CD4-positive, CD25-positive, alpha-beta regulatory T cell (primary cell): ENCODE data around the gene MLXIP. TPM values are rescaled to one million over a fixed set of nuclear protein-coding genes. Genes with fewer than 3 reads are reported as not detected.

Experiments
- ATAC-seq, 2 donors: fragments of 150-1000 bp; cut with Tn5 transposase; one replicate each; pipeline ENCODE4 v1.10.0; 2021; ENCODE audit warnings: low read depth in 2 of 2, moderate number of reproducible peaks in 2 of 2, moderate library complexity in 1 of 2
- DNase-seq, 3 donors: peaks; one replicate each; pipeline versions ENCODE4 v3.0.0 to v3.0.0-alpha.2; 2012 to 2022; ENCODE audit warnings: mixed read lengths in 1 of 3
- H3K27ac ChIP-seq: one replicate; pipeline ENCODE4 v1.7.0; 2013; ENCODE audit warnings: mild to moderate bottlenecking, low read length; ENCODE audit not compliant: insufficient read depth, poor library complexity, severe bottlenecking
- H3K27me3 ChIP-seq: one replicate; pipeline ENCODE4 v1.7.0; 2013; ENCODE audit warnings: low read length; ENCODE audit not compliant: control insufficient read depth, insufficient read depth
- H3K36me3 ChIP-seq: one replicate; pipeline ENCODE4 v1.7.0; 2013; ENCODE audit warnings: mild to moderate bottlenecking, low read length, moderate library complexity; ENCODE audit not compliant: control insufficient read depth, insufficient read depth
- H3K4me1 ChIP-seq: 2 replicates; pipeline ENCODE4 v1.7.0; 2013; ENCODE audit warnings: mild to moderate bottlenecking, low read length; ENCODE audit not compliant: insufficient read depth, control insufficient read depth, poor library complexity, severe bottlenecking
- H3K4me3 ChIP-seq: one replicate; pipeline ENCODE4 v1.7.0; 2013; ENCODE audit warnings: low read depth, mild to moderate bottlenecking, low read length, moderate library complexity
- H3K9me3 ChIP-seq, 2 experiments: 1 replicate in 1 of 2; 2 replicates in 1 of 2; pipeline ENCODE4 v1.7.0; 2013; ENCODE audit warnings: low read length in 2 of 2, mild to moderate bottlenecking in 1 of 2, moderate library complexity in 1 of 2; ENCODE audit not compliant: control insufficient read depth in 2 of 2
- H3K27ac Mint-ChIP-seq, 3 donors: one replicate each; pipeline ENCODE4 v1.8.0; 2020 to 2022; ENCODE audit warnings: mild to moderate bottlenecking in 3 of 3, mixed read lengths in 3 of 3, moderate library complexity in 2 of 3
- H3K27me3 Mint-ChIP-seq: one replicate; pipeline ENCODE4 v1.8.0; 2022; ENCODE audit warnings: mild to moderate bottlenecking, mixed read lengths
- H3K36me3 Mint-ChIP-seq: one replicate; pipeline ENCODE4 v1.8.0; 2020; ENCODE audit warnings: mixed read lengths
- H3K4me1 Mint-ChIP-seq, 4 donors: one replicate each; pipeline ENCODE4 v1.8.0; 2020 to 2022; ENCODE audit warnings: mixed read lengths in 4 of 4, mild to moderate bottlenecking in 1 of 4
- H3K4me3 Mint-ChIP-seq, 4 donors: one replicate each; pipeline ENCODE4 v1.8.0; 2020 to 2022; ENCODE audit warnings: mild to moderate bottlenecking in 4 of 4, mixed read lengths in 4 of 4, moderate library complexity in 3 of 4
- H3K9me3 Mint-ChIP-seq, 7 donors: one replicate each; pipeline ENCODE4 v1.8.0; 2020 to 2022; ENCODE audit warnings: mixed read lengths in 7 of 7, mild to moderate bottlenecking in 3 of 7, moderate library complexity in 2 of 7
- polyA plus RNA-seq, 4 donors: library from polyadenylated mRNA; unstranded; fragments of 300-500 nt; fragmentation: Illumina TruSeq; gene quantifications; one replicate each; pipeline ENCODE4 v1.2.3, GENCODE V29; 2021
- total RNA-seq: library from RNA; stranded (reverse); gene quantifications from one replicate; pipeline ENCODE4 v1.2.3, GENCODE V29; 2022

The MLXIP gene
- total and polyA plus RNA-seq, 5 donors from 2014 or later: 5.0 to 83.2 (median 7.8) TPM

DNA sequence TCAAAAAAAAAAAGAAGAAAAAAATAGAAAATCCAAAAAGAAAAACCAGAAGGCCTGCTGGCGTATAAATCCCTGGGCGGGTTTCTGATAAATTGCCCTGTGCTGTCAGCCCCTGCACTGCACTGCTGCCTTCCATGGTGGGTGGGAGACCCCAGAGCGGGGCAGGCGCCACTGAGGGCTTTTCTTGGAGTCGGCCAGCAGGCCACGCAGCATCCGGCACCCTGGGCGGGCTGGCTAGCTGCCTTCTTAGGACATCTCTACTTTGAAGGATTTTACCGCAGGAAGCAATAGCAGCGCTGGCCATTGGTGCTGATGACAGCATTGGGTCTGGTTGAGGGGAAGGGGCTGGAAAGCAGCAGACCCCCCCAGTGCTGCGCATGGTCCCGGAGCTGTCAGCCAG is 66.3 kb downstream of the MLXIP start:
- no peaks in the 10 kb centered on the region for H3K27me3 ChIP-seq
- no peak for ATAC-seq
- H3K4me1 Mint-ChIP-seq: peaks cover 0 to 8% (median 2%) of the 10 kb centered on the region in 4 donors
- H3K9me3 Mint-ChIP-seq: no peaks in the 10 kb centered on the region
- no peak overlapping the region for H3K27ac ChIP-seq
- DNase-seq: no peak
- no peak overlapping the region for H3K4me3 ChIP-seq
- no peak overlapping the region for H3K4me3 Mint-ChIP-seq
- no peak overlapping the region for H3K27ac Mint-ChIP-seq
- H3K36me3 ChIP-seq: peaks cover 24% of the 10 kb centered on the region
- H3K36me3 Mint-ChIP-seq: peaks cover 9% of the 10 kb centered on the region
- no peaks in the 10 kb centered on the region for H3K27me3 Mint-ChIP-seq
- H3K9me3 ChIP-seq: no peaks in the 10 kb centered on the region
- no peaks in the 10 kb centered on the region for H3K4me1 ChIP-seq

DNA sequence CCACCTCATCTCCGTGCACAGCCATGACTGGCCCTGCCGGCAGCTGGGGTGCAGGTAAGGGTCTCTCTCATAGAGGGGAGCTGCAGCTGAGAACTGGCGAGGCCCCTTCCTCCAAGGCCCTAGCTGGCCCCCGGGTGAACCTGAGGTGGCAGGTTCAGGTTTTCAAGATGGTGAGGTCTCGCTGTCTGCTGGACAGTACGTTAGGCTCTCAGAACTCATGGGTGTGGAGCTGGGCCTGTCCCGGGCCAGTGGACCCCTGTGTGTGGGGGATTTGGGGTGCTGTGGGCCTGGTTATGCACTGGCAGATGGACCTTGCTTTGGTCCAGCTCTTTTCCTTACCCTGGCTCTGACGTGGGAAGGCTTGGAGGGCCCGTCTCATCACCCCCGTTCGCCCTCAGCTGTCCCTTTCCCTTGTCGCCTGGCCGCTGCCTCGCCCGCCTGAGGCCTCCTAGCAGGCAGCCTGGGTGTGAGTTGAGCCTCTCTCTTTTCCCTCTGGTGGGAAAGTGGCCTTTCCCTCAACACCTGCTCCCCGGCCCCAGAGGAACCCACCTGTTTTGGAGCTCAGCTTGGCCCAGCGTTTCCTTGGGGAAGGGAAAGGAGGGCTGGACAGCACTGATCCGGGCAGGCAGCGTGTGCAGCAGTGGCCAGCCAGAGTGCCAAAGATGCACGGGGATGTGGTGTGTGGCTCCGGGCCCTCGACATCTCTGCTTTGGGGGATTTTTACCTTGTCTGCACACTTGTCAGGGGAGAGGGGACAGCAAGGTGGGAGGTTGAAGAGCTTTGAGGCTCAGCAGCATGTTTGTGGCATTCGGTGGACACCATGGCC is 67.2 kb downstream of the MLXIP start:
- peaks cover 0 to 8% (median 2%) of the 10 kb centered on the region in 4 donors for H3K4me1 Mint-ChIP-seq
- H3K27me3 Mint-ChIP-seq: no peaks in the 10 kb centered on the region
- H3K27me3 ChIP-seq: no peaks in the 10 kb centered on the region
- H3K36me3 Mint-ChIP-seq: peaks cover 6% of the 10 kb centered on the region
- no peak overlapping the region for H3K27ac Mint-ChIP-seq
- no peaks in the 10 kb centered on the region for H3K9me3 Mint-ChIP-seq
- DNase-seq (no peak), ATAC-seq (no peak)
- H3K27ac ChIP-seq: no peak overlapping the region
- H3K4me3 ChIP-seq: no peak overlapping the region
- H3K4me3 Mint-ChIP-seq: no peak overlapping the region
- H3K9me3 ChIP-seq: no peaks in the 10 kb centered on the region
- H3K36me3 ChIP-seq: peaks cover 21% of the 10 kb centered on the region
- H3K4me1 ChIP-seq: no peaks in the 10 kb centered on the region

DNA sequence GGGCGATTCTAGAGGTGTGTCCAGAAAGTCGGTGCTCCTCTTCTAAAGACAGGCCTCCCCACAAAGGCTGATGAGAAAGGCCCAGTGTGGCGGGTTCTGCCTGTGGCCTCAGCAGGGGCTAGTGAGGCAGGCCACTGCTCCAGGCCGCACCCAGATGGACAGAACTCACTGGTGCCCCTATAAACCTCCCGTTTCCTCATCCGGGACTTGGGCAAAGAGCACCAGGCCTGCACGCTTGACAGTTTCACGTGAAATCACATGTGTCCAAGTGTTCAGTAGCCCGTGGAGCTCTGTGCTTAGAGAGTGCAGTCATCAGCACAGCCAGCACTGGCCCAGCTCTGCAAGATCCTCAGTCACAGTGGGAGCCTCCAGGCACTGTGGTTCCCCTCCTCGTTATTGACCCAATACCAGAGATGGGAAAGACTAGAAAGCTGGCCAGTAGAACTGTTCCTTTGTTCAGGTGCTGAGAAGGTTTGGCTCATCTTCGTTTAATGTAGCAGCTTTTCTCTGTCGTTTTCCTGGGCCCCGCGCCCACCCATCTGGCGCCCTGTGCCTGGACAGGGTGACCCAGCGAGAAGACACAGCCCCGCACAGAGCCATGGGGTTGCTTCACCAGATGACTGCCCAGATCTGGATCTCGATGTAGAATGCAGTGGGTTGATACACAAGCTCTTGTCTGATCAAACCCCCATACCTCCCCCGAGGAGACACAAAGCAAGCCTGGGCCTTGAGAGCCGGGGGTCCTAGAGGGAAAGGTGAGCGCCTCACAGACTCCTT is 69.1 kb downstream of the MLXIP start:
- Mint-ChIP-seq H3K27me3 (no peaks in the 10 kb centered on the region), H3K36me3 (peaks cover 4% of the 10 kb centered on the region), H3K9me3 (no peaks in the 10 kb centered on the region), H3K4me1 (peaks cover 0 to 8% (median 2%) of the 10 kb centered on the region in 4 donors), H3K27ac (no peak overlapping the region), H3K4me3 (no peak overlapping the region)
- H3K9me3 ChIP-seq: no peaks in the 10 kb centered on the region
- ATAC-seq (no peak), DNase-seq (no peak)
- no peak overlapping the region for H3K27ac ChIP-seq
- no peaks in the 10 kb centered on the region for H3K27me3 ChIP-seq
- H3K4me3 ChIP-seq: no peak overlapping the region
- H3K4me1 ChIP-seq: no peaks in the 10 kb centered on the region
- peaks cover 5% of the 10 kb centered on the region for H3K36me3 ChIP-seq

DNA sequence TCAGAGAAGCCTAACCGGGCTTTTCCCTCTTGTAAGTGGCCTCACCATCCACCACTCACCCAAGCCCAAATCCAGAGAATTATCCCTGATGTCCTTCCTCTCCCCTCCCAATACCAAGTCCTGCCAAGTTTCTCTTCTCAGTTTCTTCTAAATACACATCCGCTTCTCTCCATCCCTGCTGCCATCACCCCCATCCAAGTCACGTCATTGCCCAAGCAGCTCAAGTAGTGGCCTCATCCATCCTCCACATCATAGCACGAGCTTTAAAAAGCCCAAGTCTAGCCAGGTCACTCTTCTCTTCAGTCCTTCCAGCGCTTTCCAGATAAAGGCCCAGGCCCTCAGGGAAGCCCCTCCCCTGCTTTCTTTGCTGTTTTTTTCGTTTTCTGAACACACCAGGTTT is 70.1 kb downstream of the MLXIP start:
- peaks cover 2% of the 10 kb centered on the region for H3K36me3 Mint-ChIP-seq
- H3K4me3 Mint-ChIP-seq: no peak overlapping the region
- no peaks in the 10 kb centered on the region for H3K27me3 Mint-ChIP-seq

DNA sequence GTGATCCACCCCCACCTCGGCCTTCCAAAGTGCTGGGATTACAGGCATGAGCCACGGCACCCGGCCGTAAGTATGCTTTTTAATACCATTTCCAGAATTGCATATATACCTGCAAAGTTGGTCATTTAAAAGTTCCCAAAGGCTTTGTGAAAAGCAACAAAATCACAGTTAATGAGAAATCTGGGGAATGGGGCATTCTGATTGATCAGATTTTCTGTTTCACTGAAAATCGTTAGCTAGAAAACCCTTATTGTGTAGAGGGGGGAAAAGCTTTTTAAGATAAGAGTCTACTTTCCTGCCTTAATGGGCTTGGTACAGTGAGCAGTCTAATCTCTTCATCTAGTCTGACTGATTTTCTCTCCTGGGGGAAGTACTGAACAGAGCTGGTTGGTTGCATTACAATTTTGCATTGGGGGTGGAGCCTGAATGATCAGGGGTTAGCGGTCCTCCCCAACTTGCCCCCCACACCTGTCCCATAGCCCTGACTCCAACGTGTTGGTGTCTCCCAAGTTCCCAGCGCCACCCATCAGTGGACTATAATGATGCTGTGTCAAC is 71.6 kb downstream of the MLXIP start:
- Histone ChIP-seq H3K4me3 (no peak overlapping the region), H3K9me3 (no peaks in the 10 kb centered on the region), H3K27ac (no peak overlapping the region), H3K36me3 (no peaks in the 10 kb centered on the region), H3K4me1 (no peaks in the 10 kb centered on the region), H3K27me3 (no peaks in the 10 kb centered on the region)
- H3K27me3 Mint-ChIP-seq: no peaks in the 10 kb centered on the region
- H3K27ac Mint-ChIP-seq: no peak overlapping the region
- H3K36me3 Mint-ChIP-seq: no peaks in the 10 kb centered on the region
- H3K4me1 Mint-ChIP-seq: peaks cover 0 to 6% (median 0%) of the 10 kb centered on the region in 4 donors
- ATAC-seq (no peak), DNase-seq (no peak)
- H3K9me3 Mint-ChIP-seq: no peaks in the 10 kb centered on the region
- no peak overlapping the region for H3K4me3 Mint-ChIP-seq

More for the DNA sequence above, 70.1 kb downstream of the MLXIP start:
- no peak overlapping the region for H3K27ac Mint-ChIP-seq
- Histone ChIP-seq H3K9me3 (no peaks in the 10 kb centered on the region), H3K27me3 (no peaks in the 10 kb centered on the region), H3K27ac (no peak overlapping the region), H3K4me3 (no peak overlapping the region), H3K36me3 (no peaks in the 10 kb centered on the region), H3K4me1 (no peaks in the 10 kb centered on the region)
- DNase-seq: no peak
- ATAC-seq: no peak
- H3K9me3 Mint-ChIP-seq: no peaks in the 10 kb centered on the region
- peaks cover 0 to 7% (median 2%) of the 10 kb centered on the region in 4 donors for H3K4me1 Mint-ChIP-seq

DNA sequence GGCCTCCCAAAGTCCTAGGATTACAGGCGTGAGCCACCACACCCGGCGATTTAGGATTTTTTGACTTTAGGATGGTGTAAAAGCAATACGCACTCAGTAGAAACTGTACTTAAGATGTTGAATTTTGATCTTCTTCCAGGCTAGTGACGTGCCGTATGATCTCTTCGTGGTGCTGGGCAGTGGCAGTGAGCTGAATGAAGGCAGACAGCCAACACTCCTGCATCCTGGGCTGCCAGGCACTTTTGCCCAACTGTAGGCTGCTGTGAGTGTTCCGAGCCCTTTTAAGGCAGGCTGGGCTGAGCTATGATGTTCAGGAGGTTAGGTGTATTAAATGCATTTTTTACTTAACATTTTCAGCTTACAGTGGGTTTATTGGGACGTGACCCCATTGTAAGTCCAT is 74.2 kb downstream of the MLXIP start:
- Mint-ChIP-seq H3K9me3 (no peaks in the 10 kb centered on the region), H3K4me1 (peaks cover 0 to 4% (median 0%) of the 10 kb centered on the region in 4 donors), H3K27me3 (no peaks in the 10 kb centered on the region), H3K27ac (no peak overlapping the region), H3K4me3 (no peak overlapping the region), H3K36me3 (no peaks in the 10 kb centered on the region)
- Histone ChIP-seq H3K27ac (no peak overlapping the region), H3K4me1 (no peaks in the 10 kb centered on the region), H3K4me3 (no peak overlapping the region), H3K36me3 (no peaks in the 10 kb centered on the region), H3K27me3 (no peaks in the 10 kb centered on the region), H3K9me3 (no peaks in the 10 kb centered on the region)
- ATAC-seq (no peak), DNase-seq (no peak)

DNA sequence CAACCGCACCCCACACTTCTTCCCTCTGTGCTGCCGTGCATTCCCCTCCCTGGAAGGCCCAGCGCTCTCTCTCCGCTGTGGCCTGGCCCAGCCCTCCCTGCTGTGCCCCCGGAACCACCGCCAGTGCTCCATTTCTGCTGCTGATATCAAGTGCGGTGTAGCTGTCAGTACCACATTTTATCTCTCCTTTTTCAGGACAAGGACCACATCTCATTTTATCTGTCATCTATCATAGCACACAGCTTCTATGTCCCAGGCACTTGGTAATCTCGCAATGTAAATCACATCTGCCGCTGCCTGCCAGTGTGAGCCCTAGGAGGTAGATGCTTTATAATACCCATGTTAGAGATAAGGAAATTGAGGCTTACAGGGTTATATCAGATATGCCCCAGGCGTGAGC is 77.1 kb downstream of the MLXIP start:
- Mint-ChIP-seq H3K9me3 (peaks cover 0 to 1% (median 0%) of the 10 kb centered on the region in 7 donors), H3K27ac (peak overlapping the region in 2 of 3 donors; percentile 6 to 50), H3K27me3 (no peaks in the 10 kb centered on the region), H3K4me1 (no peaks in the 10 kb centered on the region), H3K4me3 (no peak overlapping the region), H3K36me3 (no peaks in the 10 kb centered on the region)
- Histone ChIP-seq H3K9me3 (no peaks in the 10 kb centered on the region), H3K27ac (no peak overlapping the region), H3K4me1 (no peaks in the 10 kb centered on the region), H3K36me3 (no peaks in the 10 kb centered on the region), H3K4me3 (no peak overlapping the region), H3K27me3 (no peaks in the 10 kb centered on the region)
- ATAC-seq: no peak
- no peak for DNase-seq
